HG03571 (cell line): ENCODE measurements around the gene VPS11.

ENCODE experiments used
- ATAC-seq: cut with Tn5 transposase; IDR thresholded peaks from one replicate; pipeline ENCODE4 v1.9.1; 2021; ENCODE audit not compliant: unreplicated experiment

VPS11 gene

DNA sequence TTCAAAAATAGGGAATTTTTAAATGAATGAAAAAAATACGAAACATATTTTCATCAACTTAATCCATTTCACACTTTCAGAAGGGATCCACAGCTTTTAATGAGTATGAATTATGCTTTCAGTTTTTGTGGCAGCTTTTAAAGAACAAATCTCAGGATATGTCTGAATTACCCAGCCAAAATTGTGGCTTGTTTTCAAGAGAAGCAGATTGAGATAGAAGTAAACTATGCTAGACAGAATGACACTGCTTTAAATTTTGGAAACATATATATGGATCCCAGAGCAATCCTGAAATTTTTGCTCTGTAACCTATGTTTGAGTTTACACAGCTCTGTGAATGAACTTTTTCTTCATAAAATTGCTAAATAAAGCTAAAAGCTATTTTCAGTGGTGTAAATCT lies 51.3 kb downstream of the VPS11 start:
- no peak for ATAC-seq

DNA sequence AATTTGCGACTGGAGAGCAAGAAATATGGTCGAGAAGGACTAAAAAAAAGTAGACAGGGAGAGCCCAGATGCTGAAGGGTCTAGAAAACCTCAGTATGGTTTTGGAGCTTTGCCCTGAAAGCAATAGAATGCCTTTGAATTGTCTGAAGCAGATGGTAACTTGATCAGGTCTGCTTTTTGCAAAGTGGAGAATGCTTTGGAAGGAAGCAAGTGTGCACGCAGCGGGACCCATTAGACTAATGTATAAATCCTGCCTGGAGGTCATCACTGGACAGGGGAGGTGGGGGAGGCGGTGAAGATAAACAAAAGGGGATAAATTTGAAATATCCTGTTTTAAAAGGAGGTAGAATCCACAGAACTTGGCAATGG lies 53.0 kb downstream of the VPS11 start:
- ATAC-seq = no peak

DNA sequence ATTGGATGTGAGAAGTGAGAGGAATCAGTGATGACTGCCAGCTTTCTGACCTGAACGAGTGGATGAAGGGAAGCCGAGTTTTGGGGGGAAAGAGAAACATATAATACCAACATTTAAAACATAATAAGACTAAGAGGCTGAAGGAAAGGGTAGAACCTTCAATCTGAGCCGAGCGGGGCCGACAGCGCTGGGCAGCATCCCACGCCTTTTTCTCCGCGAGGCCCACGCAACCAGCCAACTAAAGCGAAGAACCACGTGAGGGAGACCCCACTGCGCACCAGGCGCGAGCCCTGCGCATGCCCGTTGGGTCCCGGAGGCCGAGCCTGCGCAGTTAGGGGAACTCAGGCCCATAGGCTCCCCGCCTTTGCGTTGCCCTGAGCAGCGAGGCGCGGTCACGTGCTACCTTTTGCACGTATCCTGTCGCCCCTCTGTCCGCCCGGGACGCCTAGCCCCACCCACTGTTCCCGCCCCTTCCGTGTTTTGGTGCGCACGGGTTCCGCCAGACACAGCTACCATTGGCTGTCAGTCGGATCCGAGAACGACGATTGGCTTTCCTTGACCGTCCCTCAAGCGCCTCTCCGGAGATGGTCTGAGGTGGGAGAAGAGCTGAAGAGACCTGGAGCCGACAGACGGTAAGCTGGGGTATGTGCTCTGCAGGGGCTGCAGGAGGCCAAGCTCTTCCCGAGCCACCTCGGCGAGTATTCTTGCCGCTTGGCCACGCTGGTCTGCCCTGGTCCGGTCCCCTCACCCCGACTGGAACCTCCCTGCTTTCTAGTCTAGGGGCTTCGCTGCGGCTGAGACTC lies 53.6 kb downstream of the VPS11 start, which contains the start of gene HINFP:
Gene HINFP, plus strand, starts transcription at position 573 of the 803 bp plus-strand sequence. CDS start 5,365 bp downstream, outside the sequence.
- ATAC-seq = peak; percentile 94

DNA sequence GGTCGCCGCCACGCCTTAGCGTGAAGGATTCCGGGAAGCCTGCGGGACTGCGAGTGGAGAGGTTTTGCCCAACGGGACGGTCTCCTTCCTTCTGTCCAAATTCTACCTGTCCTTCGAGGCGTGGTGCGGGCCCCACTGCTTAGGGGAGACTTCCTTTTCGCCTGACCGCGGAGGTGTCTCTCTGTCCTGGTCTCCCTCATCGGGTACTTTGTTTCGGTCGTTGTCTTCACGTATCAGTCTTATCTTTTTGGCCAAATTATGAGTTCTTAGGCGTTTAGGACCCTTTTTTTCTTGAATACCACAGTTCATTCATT lies 54.1 kb downstream of the VPS11 start:
- no peak for ATAC-seq

DNA sequence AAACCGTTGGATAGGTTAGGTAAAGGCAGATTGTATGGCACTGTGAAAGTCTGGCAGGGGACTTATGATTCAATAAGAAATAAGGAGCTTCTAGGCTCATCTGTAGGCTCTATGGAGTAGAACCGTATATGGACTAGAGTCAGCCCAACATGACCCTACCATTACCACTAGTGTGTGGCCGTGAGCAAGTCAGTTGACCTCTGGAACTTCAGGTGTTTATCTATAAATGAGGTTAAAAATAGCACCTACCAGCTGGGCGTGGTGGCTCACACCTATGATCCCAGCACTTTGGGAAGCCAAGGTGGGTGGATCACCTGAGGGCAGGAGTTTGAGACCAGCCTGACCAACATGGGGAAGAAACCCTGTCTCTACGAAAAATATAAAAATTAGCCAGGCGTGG lies 58.2 kb downstream of the VPS11 start:
- ATAC-seq = no peak

DNA sequence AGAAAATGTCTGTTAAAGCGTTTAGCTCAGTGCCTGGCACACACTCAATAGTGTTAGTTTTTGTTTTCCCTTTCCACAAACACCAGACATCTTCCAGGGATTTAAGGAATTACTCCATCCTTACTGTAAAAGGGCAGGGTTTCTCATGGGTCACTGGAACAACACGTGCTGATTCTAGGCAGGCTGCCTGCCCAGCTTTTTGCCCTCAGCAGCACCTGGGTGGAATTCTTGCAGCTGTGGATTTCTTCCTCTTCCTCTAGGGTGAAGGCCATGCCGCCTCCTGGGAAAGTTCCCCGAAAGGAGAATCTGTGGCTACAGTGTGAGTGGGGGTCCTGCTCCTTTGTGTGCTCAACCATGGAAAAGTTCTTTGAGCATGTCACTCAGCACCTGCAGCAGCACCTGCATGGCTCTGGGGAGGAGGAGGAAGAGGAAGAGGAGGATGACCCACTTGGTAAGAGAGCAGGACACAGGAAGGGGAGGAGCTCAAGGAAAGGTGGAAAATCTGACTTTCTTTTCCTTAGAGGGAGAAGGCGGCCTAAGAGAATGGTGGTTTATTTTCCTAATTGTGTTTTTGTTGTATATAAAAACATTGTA lies 59.2 kb downstream of the VPS11 start:
- no peak for ATAC-seq

DNA sequence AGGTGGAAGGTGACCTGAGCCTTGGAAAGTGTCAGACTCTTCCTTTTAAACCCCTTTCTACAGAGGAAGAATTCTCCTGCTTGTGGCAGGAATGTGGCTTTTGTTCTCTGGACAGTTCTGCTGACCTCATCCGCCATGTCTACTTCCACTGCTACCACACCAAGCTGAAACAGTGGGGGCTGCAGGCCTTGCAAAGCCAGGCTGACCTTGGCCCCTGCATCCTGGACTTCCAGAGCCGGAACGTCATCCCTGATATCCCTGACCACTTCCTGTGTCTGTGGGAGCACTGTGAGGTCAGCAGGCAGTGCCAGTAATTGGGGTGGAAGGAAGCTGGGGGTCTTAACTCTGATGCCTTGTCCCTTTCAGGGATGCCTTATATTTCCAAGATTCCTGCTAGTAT lies 63.0 kb downstream of the VPS11 start:
- no peak for ATAC-seq
